HG02981 (cell line): ENCODE data around the gene ELAVL1.
"Not testable (repeated sequence)": the region's sequence is repeated elsewhere in the genome, so short reads cannot be mapped to it uniquely, and the experiment has no call there.

ENCODE experiments used
- ATAC-seq: cut with Tn5 transposase; IDR thresholded peaks from one replicate; pipeline ENCODE4 v1.9.1; 2021; ENCODE audit warnings: mild to moderate bottlenecking, moderate library complexity; ENCODE audit not compliant: unreplicated experiment

The ELAVL1 gene

GRCh38 chr19:7943444-7944176, 61.8 kb downstream of the ELAVL1 start, which contains the start of gene TIMM44:
TIMM44 (minus strand) TSS chr19:7943666; CDS start chr19:7943651, 15 bp downstream.
- ATAC-seq: peak; percentile 95

GRCh38 chr19:7942981-7943443, 62.4 kb downstream of the ELAVL1 start:
- no peak for ATAC-seq

DNA sequence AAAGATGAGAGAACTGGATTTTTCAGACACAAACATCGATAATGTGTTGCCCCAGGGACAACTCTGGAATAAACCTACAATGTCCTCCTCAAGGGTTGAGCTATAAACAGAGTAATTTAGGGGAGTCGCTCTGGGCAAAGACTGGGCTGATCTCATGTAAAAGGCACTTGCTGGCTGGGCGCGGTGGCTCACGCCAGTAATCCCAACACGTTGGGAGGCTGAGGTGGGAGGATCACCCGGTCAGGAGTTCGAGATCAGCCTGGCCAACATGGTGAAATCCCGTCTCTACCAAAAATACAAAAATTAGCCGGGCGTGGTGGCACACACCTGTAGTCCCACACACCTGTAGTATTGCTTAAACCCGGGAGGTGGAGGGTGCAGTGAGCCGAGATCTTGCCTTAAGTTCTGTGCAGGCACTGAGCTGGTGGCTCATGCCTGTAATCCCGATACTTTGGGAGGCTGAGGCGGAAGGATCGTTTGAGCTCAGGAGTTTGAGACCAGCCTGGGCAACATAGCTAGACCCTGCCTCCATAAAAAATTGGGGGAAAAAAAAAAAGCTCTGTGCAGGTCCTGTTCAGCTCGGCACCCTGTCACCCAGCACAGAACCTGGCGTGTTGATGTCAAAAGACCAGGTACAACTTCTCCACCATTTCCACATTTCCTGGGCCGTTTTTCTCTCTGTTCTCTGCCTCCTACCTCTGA, 63.4 kb downstream of the ELAVL1 start:
- ATAC-seq: no peak

DNA sequence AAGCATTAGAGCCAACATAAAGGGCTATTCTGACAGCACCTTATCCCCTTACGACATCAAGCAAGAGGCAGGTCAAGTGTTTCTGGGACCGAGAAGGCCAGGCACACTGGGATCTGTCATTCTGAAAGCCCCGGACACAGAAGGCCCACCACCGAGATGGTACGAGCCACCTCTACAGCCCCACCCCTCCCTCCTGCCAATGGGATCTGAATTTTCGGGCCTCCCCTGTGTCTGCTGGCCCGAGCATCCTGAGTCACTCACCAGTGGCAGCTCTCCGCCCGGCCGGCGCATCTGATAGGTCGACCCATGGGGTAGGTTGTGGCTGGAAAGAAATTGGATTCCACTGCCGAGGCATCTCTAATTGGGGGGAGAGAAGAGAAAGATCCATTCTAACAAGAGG, 64.6 kb downstream of the ELAVL1 start:
- ATAC-seq: no peak

- no peak for ATAC-seq
These were observed 70.7 kb downstream of the ELAVL1 start for GRCh38 chr19:7934766-7935165.

- ATAC-seq: no peak
These were observed 71.4 kb downstream of the ELAVL1 start for GRCh38 chr19:7933828-7934725.

DNA sequence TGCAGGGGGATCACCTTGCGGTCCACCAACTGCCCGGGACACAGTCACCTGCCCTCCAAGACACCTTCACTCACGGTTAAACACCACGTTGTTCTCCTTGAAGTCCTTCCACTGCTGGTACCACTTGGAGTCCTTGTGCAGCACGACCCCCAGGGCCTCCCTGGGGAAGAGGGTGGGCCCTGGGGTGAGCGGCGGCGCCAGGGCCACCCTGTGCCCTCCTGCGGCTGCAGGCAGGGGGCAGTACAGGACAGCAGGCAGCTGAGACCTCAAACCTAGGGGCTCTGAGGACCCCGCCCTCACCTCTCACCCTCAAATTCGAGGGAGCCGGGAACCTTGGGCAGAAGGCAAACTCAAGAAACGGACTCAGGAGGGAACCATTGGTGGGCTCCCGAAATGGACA, 72.0 kb downstream of the ELAVL1 start:
- no peak for ATAC-seq

- no peak for ATAC-seq
These were observed 72.5 kb downstream of the ELAVL1 start for GRCh38 chr19:7932930-7933300.

- no peak for ATAC-seq
These were observed 73.0 kb downstream of the ELAVL1 start for GRCh38 chr19:7932276-7932929.

DNA sequence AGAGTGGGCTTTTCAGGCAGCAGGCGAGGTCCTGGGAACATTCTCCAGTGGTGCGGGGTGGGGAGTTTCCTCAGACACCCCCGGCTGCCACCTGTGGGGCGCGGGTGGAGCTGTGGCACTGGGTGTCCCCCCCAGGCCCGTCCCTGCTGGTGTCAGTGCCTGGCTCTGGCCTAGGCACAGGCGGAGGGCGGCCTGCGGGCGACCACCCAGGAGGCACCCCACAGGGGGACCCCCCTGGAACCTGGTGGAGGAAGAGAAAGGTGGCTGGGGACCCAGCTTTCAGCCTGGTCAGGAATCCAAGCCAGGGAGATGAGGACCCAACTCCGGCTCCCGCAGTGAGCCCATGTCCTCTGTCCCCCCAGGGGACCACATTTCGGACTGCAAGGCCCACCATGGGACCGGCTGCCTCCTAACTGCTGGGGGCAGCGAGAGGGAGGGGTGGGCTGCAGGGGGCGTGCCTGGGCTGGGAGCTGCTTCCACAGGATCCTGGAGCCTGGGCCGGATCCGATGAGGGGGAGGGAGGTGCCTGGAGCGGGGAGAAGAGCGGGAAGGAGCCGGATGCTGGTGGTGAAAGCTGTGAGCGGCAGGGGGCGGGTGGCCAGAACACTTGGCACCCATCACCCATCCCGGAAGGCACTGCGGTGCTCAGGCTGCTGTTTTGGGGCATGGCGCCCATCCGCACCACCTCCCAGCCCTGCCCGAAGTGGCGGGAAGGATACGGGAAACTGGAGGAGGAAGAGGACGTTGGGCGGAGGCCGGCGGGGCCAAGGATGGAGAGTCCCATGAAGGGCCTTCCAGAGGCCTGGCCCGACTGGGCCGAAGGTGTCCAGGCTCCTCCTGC, 74.0 kb downstream of the ELAVL1 start:
- ATAC-seq: no peak

GRCh38 chr19:7930765-7931164, 74.7 kb downstream of the ELAVL1 start:
- no peak for ATAC-seq

GRCh38 chr19:7930030-7930429, 75.4 kb downstream of the ELAVL1 start:
- ATAC-seq: not testable (repeated sequence)

GRCh38 chr19:7928741-7929701, 76.4 kb downstream of the ELAVL1 start:
- ATAC-seq: no peak

GRCh38 chr19:7928334-7928706, 77.1 kb downstream of the ELAVL1 start:
- ATAC-seq: no peak

DNA sequence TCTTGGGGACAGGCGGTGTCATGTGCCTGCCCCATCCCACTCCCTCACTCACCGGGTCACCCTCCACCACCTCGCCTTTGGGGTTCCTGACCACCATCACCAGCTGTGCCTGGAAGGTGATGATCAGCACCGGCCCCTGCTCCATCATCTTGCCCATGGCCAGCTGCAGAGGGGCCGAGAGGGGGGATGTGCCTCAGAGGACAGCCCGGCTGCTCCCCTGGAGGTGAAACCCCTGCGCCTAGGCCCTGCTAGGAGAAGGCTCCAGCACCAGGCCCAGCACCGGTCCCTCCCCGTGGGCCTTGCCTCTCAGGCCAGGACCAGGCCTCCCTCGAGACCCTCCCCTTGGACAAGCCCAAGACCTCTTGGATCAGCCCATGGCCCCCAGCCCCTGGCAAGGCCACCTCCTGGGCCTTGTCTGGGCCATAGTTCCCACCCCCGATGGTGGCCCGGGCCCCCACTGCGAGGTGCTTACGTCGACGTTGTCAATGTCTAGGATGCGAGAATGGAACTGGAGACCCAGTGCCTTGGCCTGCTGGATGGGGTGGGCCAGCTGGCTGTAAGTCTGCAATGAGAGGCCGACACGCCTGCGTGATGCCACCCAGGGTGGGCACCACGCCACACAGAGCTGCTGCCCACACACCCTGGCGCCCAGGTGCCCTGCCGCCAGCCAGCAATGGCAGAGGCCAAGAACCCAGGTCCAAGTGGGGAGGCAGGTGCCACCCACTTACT, 77.7 kb downstream of the ELAVL1 start:
- no peak for ATAC-seq

GRCh38 chr19:7926727-7927604, 78.5 kb downstream of the ELAVL1 start:
- ATAC-seq: no peak

DNA sequence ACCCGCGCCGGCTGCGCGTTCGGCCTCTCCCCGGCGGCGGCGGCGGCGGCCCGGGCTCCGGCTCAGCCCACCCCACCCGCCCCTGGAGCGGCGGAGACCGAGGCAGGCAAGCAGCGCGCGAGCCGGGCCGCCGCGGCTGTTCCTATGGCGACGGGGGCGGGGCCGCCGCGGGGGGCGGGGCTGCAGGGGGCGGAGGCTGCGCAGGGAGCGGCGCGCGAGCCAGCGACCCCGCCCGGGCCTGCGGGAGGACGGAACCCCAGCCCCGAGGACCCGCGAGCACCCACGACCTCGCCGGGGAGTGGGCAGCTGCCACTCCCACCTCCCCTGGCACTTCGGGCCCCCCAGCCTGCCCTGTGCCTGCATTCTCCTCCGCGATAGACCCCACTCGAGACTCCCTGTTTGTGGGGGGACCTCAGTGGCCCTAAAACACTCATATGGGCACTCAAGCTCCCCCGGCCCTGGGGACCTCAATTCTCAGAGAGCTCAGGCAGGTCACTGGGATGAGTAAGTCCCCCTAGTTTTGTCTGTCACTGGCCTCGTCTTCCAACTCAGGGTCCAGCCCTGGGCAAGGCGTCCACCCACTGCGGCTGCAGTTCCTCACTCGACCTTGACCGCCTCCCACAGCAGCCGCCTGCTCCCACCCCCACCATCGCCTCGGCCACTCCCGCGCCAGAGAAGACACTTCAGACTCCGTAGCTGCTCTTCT, 79.3 kb downstream of the ELAVL1 start, which contains the start of gene CTXN1:
Gene CTXN1 (minus strand): TSS at position 115 of the 706 bp plus-strand sequence. CDS start 597 bp downstream, outside the sequence.
- no peak for ATAC-seq
